ENCODE measurements around the gene MPZL2.

MPZL2 gene

DNA sequence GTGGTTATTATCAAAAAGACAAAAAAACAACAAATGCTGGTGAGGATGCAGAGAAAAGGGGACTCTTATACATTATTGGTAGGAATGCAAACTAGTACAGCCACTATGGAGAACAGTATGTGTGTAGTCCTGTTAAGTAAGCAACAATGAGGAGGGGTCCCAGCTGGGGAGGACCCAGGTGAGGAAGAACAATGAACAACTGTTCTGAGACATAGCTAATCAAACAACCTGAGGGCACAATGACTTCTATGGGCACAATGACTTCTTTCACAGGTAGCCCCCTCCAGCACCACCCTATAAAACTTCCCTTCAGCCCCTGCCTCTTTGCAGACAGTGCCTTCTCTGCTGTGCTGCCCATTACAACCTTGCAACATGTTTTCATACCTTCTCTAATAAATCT is 44.9 kb downstream of the MPZL2 start:
- no peak for DNase-seq (ENCODE audit: low read depth)

- DNase-seq (ENCODE audit: low read depth), result no peak
These were observed 46.5 kb downstream of the MPZL2 start for GRCh38 chr11:118217575-118217974.

GRCh38 chr11:118216621-118217481 is 47.2 kb downstream of the MPZL2 start:
- no peak for DNase-seq (ENCODE audit: low read depth)

- DNase-seq (ENCODE audit: low read depth), result no peak
These were observed 48.3 kb downstream of the MPZL2 start for GRCh38 chr11:118215765-118216164.

GRCh38 chr11:118215262-118215661 is 48.8 kb downstream of the MPZL2 start:
- DNase-seq (ENCODE audit: low read depth), result no peak

DNA sequence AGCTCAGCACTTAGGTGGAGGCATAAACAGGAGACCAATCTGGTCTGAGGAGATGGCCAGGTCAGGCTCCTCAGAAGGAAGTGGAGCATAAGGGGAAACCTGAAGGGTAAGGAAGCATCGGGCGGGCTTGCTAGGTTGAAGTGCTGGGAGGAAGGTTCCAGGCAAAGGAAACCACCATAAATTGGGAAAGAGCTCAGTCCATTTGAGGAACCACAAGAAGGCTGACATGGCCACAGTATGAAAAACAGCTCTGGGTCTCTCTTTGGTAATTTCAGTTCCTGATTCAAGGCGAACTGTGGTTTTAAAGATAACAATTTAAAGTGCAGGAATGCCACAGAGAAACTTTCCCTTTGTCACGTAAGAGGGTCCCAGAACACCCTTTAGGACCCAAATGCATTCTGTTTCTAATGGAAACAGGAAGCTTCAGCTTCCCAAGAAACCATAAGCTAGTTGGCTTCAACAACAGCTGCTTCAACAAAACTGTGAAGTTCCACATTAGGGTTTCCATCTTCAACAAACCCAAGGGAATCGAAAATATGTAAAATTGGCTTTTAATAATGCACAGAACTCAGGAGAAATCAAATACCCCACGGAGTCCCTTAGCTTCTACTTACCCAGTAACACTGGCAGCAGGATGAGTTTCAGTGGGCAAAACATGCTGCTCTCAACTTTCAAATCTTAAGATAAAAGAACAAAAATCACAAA is 49.7 kb downstream of the MPZL2 start:
- DNase-seq (ENCODE audit: low read depth), result no peak

- no peak for DNase-seq (ENCODE audit: low read depth)
These were observed 50.3 kb downstream of the MPZL2 start for GRCh38 chr11:118213781-118214180.

- no peak for DNase-seq (ENCODE audit: low read depth)
These were observed 50.9 kb downstream of the MPZL2 start for GRCh38 chr11:118213201-118213600.

DNA sequence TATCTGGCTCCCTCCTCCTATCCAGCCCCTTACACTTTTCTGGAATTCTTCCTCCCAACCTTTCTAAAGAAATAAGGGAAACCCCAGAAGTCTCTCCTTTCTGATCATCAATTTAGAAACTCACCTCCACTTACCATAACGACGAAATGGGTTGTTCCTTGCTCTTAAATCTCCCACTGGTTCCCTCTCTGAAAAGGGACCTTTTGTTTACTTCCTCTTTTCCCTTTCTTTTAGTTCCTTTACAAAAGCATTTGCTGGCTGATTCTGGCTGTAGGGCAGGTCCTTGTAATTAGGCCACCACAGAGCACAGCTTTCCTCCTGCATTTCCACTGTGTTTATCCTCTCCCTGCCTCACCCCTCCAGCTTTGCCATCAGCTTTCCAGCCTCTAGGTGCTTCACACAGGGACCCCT is 51.3 kb downstream of the MPZL2 start:
- no peak for DNase-seq (ENCODE audit: low read depth)

DNA sequence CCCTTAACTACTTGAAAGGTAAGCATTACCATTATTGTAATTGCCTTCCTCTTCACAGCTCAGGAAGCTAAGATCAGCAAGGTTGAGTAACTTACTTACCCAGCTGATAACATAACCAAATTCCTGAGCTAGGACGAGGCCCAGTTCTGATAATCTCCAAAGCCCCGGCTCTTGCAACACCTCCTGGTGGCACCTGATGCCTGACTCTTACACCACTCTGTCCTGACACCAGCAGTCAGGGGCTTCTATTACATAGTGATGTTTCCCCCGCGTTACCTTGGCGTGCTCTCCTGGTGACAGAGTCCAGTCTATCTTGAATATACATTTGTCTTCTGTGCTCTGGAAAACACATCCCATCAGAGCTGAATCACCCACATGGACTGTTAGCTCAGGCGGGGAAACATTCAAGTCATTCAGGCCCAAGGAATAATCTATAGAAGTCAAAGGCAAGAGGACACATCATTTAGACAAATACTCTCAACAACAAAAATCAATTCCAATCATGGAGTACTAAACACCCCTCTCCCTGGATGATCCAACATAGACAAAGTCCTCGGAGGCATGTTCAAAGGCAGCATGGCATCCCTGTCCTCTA is 51.9 kb downstream of the MPZL2 start:
- no peak for DNase-seq (ENCODE audit: low read depth)

DNA sequence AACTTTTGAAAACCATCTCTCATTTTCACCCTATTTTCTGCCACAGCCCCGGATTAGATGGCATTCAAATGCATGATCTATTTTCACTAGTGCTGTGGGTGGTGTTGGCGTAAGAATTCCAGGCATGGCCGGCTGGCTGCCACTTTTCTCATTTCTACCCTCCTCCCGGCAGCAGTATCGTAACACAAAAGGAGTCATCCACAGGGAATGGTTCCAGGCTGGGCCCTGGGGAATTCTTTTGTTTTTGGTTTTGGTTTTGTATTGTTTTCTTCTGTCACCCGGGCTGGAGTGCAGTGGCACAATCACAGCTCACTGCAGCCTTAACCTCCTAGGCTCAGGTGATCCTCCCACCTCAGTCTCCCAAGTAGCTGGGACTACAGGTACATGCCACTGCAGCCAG is 53.1 kb downstream of the MPZL2 start:
- DNase-seq (ENCODE audit: low read depth), result no peak

GRCh38 chr11:118210323-118210722 is 53.8 kb downstream of the MPZL2 start:
- DNase-seq (ENCODE audit: low read depth), result no peak

GRCh38 chr11:118209033-118209432 is 55.1 kb downstream of the MPZL2 start:
- DNase-seq (ENCODE audit: low read depth), result no peak

- DNase-seq (ENCODE audit: low read depth), result no peak
These were observed 57.0 kb downstream of the MPZL2 start for GRCh38 chr11:118207079-118207478.

GRCh38 chr11:118206391-118207031 is 57.6 kb downstream of the MPZL2 start:
- no peak for DNase-seq (ENCODE audit: low read depth)

GRCh38 chr11:118205606-118206378 is 58.3 kb downstream of the MPZL2 start:
- DNase-seq (ENCODE audit: low read depth), result no peak

Data from stimulated activated CD8-positive, alpha-beta memory T cell treated with anti-CD3 and anti-CD28 coated beads, Interleukin-15, amount 100 ng/mL, for 1 hour (primary cell).